Measurements from ENCODE around the gene CHML.

The CHML gene

DNA sequence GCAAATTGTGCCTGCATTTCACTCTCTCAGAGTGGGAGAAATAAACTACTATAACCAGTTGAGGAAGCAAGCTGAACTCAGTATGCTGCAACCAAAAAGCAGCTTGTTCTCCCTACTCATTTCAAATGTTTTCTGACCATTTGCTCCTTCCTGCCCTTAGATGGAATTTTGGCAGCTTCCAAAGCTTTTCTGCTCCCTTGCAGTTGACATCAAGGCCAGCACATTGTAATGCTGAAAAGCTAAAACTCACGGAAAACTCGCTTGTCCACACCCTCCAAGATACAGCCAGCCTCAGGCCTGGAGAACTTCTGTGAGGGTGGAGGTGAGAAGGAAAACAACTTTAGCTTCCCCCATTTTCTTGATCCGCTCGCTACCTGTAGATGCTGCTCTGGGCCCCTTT is 5.0 kb upstream of the CHML start:
- DNase-seq (ENCODE audit: low read depth in 2 of 2), result no peak

GRCh38 chr1:241644259-241644658 is 4.1 kb upstream of the CHML start:
- DNase-seq (ENCODE audit: low read depth in 2 of 2), result no peak

DNA sequence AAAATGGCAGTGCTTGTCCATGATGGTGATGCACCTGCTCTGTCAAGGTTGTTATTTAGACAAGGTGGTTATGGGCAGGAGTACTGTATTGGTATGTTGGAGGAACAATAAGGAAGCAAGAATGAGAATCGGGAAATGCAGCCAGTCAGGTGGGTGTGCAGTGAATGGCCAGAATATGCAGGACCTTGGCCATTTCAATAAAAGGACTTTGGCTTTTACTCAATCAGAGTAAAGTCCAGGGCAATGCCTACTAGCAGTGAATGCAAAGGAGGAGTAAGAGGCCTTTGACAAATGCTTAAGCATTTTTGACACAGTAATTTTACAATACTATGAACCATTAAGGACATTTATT is 2.4 kb upstream of the CHML start:
- DNase-seq (ENCODE audit: low read depth in 2 of 2), result no peak

- DNase-seq (ENCODE audit: low read depth in 2 of 2), result no peak
These were observed 1.8 kb upstream of the CHML start for GRCh38 chr1:241641773-241642592.

GRCh38 chr1:241640867-241641622 is 876 bp upstream of the CHML start:
- no peak for DNase-seq (ENCODE audit: low read depth in 2 of 2)

DNA sequence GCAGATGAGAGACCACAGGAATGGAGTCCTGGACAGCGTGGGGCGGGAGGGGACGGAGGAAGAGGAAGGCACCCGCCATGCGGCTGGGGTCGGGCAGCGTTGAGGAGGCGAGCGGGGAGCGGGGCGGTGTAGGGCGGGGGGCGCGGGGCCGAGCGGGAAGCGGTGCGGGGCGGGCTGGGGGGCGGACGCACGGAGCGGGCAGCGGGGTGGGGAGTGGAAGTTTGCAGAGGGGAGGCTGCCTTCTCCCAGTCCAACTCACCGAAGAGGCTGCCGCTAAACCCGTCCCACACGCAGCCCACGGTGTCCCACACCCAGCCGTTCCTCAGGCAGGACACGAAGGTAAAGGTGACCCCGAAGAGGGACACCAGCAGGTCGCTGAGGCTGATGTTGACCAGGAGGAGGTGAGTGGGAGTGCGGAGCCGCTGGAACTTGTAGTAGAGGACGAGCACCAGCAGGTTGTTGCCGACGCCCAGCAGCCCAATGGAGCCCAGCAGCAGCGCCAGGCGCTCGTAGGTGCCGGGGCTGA is 483 bp downstream of the CHML start:
- peak in 1 of 2 donors; percentile 5 for DNase-seq (ENCODE audit: low read depth in 2 of 2)

DNA sequence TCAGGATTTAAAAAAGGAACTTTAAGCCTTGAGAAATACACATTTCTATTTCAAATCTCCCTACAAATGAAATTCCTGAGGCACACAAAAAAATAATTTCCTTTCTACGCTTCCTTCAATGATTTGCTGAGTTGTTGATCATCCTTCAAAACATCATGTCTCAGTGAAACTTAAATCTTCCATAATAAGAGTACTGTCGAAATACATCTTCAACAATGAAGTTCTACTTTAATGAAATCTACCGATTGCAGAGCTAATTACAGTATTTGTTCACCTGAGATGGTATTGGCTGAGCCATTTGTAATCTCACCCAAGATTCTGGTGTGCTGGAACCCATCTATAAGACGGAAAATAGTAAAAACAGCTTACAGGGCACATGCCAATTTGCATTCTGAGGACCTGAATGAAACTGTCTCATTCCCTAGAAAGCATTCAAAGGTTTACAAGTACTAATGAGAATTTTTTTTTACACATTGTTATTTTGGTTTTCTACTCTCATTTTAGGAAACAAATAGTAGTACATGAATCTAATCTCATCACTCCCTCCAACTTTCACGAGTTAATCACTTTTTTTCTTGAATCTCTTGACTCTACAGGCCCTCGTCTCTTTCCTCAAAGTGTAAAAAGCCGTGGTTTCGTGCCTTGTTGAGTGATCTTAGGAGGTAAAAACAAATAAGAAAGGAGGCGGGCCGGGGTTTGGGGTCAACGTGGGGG is 1.1 kb downstream of the CHML start:
- no peak for DNase-seq (ENCODE audit: low read depth in 2 of 2)

DNA sequence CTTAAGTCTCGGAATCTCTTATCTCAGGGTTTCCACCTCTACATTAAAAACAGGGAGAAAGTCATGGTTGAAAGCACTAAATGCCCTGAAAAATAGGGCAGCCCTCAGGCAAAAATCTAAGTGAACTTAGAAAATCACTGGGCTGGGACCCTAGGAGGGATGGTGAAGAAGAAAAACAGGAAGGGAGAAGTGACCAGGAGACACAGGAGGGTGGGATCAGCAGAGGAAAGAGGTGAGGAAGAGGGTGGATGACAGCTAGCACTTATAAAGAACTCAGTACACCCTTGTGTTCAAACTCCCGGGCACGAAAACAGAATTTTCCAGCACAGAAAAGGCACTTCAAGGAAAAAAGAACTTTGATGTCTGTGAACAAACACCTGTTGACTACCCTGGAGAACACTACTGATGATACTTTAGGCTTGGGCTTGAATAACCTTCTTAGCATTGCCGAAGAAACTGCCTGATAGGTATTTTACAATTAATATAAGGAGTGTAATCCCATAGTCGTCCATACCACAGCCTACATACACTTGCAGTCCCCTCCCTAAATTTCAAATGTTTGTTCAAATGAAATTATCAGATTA is 2.0 kb downstream of the CHML start:
- DNase-seq (ENCODE audit: low read depth in 2 of 2), result no peak

DNA sequence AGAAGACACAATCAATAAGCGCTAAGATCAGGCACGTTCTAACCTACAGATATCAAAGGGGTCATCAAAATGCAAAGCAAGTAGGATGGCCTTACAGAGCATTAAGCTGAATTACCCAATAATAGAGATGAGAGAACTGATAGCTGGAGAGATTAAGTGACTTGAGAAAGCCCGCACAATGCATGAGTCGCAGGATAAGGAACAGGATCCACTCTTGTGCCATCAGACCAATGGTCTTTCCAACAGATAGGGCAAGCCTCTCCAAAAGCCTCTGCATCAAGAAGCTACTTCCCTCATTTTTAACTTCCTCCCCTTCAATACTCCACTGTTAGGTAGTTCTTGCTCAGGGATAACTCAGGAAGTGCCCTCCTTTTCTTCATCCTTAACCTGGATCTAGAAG is 2.6 kb downstream of the CHML start:
- no peak for DNase-seq (ENCODE audit: low read depth in 2 of 2)

- no peak for DNase-seq (ENCODE audit: low read depth in 2 of 2)
These were observed 3.1 kb downstream of the CHML start for GRCh38 chr1:241637046-241637590.

- DNase-seq (ENCODE audit: low read depth in 2 of 2), result no peak
These were observed 3.9 kb downstream of the CHML start for GRCh38 chr1:241636291-241636690.

DNA sequence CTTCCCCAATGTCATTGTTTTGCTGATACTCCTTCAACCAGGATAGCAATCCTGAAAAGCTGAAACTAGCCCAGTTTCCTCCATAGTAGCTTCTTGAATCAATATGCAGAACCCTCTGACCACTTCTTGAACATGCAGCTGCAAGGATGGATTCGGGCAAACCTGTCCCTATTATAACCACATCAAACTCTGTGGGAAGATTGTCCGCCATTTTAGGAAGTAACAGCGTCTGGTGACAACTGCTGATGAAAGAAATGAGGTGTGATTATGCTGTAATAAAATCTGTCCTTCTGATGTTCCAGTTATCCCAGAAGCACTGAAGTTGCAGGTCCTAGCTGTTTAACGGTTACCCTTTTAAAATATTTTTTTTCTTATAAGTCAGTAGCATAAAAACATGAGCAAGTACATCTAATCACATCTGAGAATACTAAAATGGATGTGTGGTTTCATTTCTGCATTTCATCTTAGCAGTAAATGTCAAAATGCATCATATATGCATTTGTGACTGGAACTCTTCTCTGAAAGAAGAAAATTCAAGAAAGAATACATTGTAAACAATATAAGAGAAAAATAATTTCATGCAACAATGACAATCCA is 4.5 kb downstream of the CHML start:
- DNase-seq (ENCODE audit: low read depth in 2 of 2), result no peak

DNA sequence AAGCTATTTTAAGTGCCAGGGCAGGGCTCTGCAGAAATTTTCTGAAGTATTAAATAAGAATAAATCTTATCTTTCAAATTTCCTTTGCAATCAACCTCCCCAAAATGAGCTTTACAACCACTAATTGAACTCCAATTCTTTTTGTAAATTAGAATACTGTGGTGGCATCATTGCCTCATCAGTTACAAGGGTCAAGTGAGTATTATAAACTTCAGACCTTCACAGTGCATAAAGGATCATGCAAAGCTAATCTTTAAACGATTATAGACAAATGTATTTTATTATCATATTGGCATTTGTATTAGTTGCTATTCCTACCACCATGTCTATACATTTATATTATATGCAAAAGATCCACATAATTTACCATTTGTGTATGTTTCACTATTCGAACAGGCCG is 7.2 kb downstream of the CHML start:
- DNase-seq (ENCODE audit: low read depth in 2 of 2), result no peak

GRCh38 chr1:241631674-241632073 is 8.5 kb downstream of the CHML start:
- no peak for DNase-seq (ENCODE audit: low read depth in 2 of 2)

- DNase-seq (ENCODE audit: low read depth in 2 of 2), result no peak
These were observed 9.3 kb downstream of the CHML start for GRCh38 chr1:241630899-241631298.

DNA sequence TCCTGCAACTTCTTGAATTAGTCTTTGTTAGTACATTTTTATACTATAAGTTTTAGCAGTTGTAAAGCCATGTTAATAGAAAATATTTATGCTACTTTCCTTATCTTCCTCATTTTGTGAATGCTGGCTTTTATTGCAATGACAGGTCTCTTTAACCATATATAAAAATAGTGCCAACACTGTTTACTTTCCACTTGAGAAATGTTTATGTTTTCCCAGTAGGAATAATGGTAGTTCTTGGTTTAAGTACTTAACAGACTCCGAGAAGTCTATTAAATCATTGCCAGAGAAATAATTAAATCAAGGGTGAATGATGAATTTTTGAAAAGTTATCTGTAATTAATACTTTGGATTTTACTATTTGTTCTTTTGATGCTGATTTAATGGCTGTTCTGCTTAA is 9.7 kb downstream of the CHML start:
- DNase-seq (ENCODE audit: low read depth in 2 of 2), result no peak

- no peak for DNase-seq (ENCODE audit: low read depth in 2 of 2)
These were observed 10.2 kb downstream of the CHML start for GRCh38 chr1:241630005-241630404.

GRCh38 chr1:241627453-241628259 is 12.5 kb downstream of the CHML start:
- DNase-seq (ENCODE audit: low read depth in 2 of 2), result no peak

DNA sequence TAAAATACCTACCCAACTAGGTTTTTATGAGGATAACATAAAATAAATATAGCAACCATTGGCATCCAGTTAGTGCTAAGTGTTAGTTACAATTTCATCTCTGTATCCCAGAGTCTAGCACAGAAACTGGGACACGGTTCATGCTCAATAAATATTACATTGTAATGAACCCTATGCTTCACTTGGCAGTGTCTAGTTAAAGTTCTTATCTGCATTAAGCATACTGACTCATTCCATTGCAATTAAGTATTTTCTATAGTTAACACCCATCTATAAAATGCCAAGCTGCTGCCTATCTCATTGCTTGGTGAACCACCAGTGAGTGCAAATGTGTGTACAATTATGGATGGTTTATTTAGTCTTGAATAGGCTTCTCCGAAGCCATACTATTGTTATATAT is 15.2 kb downstream of the CHML start:
- no peak for DNase-seq (ENCODE audit: low read depth in 2 of 2)

DNA sequence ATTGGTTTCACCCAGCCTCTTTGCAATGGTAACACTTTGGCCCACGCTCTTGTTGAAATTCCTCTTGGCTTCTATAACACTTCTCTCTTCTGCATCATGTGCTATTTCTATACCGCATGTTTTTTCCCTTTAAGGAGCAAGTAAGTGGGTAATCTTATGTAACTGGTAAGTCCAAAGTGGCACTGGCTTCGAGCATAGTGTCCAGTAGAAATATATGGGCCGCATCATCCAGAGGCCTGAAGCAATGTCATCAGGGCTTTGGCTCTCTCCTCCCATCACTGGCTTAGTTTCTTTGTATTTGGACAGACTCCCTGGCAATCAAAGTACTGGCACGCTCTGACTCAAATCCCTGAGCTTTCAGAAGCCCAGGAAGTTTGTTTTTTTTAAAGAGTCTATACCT is 17.5 kb downstream of the CHML start:
- DNase-seq (ENCODE audit: low read depth in 2 of 2), result no peak

GRCh38 chr1:241617426-241617825 is 22.7 kb downstream of the CHML start:
- no peak for DNase-seq (ENCODE audit: low read depth in 2 of 2)

Measured in stimulated activated CD4-positive, alpha-beta T cell treated with anti-CD3 and anti-CD28 coated beads, Interleukin-1b, Interleukin-23, amount 100 ng/mL, for 1 hour (primary cell).